Endodermal cell (in vitro differentiated cells): ENCODE measurements around the gene DHX58. TPM values are rescaled to one million over a fixed set of nuclear protein-coding genes. Genes with fewer than 3 reads are reported as not detected.

Source experiments
- DNase-seq: peaks from one replicate; pipeline ENCODE4 v3.0.0-alpha.2; 2017
- H3K27ac ChIP-seq: 2 replicates; pipeline ENCODE4 v1.5.1; 2013; ENCODE audit warnings: mild to moderate bottlenecking, low read depth, low read length, moderate library complexity
- H3K27me3 ChIP-seq: 2 replicates; pipeline ENCODE4 v1.6.1; 2013; ENCODE audit warnings: mild to moderate bottlenecking, low read length, moderate library complexity; ENCODE audit not compliant: insufficient read depth, control insufficient read depth, poor library complexity, severe bottlenecking
- H3K36me3 ChIP-seq: 2 replicates; pipeline ENCODE4 v1.7.0; 2013; ENCODE audit warnings: mild to moderate bottlenecking, low read length, moderate library complexity; ENCODE audit not compliant: control insufficient read depth, insufficient read depth
- H3K4me1 ChIP-seq: one replicate; pipeline ENCODE4 v1.7.0; 2013; ENCODE audit warnings: low read length; ENCODE audit not compliant: control insufficient read depth, insufficient read depth
- H3K4me3 ChIP-seq: 2 replicates; pipeline ENCODE4 v1.5.1; 2013; ENCODE audit warnings: mild to moderate bottlenecking, low read length, moderate library complexity
- H3K9ac ChIP-seq: 2 replicates; pipeline ENCODE4 v1.6.1; 2013; ENCODE audit warnings: mild to moderate bottlenecking, low read length, moderate library complexity; ENCODE audit not compliant: poor library complexity, severe bottlenecking; ENCODE audit errors: extremely low read depth
- H3K9me3 ChIP-seq: 2 replicates; pipeline ENCODE4 v1.6.1; 2013; ENCODE audit warnings: mild to moderate bottlenecking, low read length, moderate library complexity; ENCODE audit not compliant: control insufficient read depth
- H3K27ac Mint-ChIP-seq: 2 replicates; pipeline ENCODE4 v1.8.0; 2020; ENCODE audit warnings: mixed read lengths
- H3K27me3 Mint-ChIP-seq: 2 replicates; pipeline ENCODE4 v1.8.0; 2021; ENCODE audit warnings: mild to moderate bottlenecking, mixed read lengths; ENCODE audit not compliant: insufficient read depth
- H3K36me3 Mint-ChIP-seq: 2 replicates; pipeline ENCODE4 v1.8.0; 2020; ENCODE audit warnings: low read depth, mixed read lengths
- H3K4me1 Mint-ChIP-seq: 2 replicates; pipeline ENCODE4 v1.8.0; 2020; ENCODE audit warnings: mixed read lengths
- H3K4me3 Mint-ChIP-seq: 2 replicates; pipeline ENCODE4 v1.8.0; 2020; ENCODE audit warnings: mild to moderate bottlenecking, moderate library complexity, mixed read lengths
- H3K9me3 Mint-ChIP-seq: 2 replicates; pipeline ENCODE4 v1.8.0; 2020; ENCODE audit warnings: mild to moderate bottlenecking, mixed read lengths
- WGBS, 2 experiments: methylation state at CpG; one replicate each; pipeline versions ENCODE4 v1.1.5 to v1.1.7; 2013; ENCODE audit warnings: missing lambda C conversion rate in 2 of 2, mixed read lengths in 1 of 2; ENCODE audit not compliant: insufficient coverage in 1 of 2, insufficient read length in 1 of 2; 5-methylcytosine and 5-hydroxymethylcytosine counted together
- total RNA-seq, 2 donors: library from RNA; stranded (reverse); fragmentation: NEBNext Ultra II Directional in 1 of 2; extraction: Animal tissue kit (Norgen Biotek cat#: 25700) in 1 of 2; gene quantifications; 2 replicates in 1 of 2; 3 replicates in 1 of 2; pipeline ENCODE4 v1.2.1, GENCODE V29; 2021
- TF ChIP-seq, protein P1 (sequence below): fragments of 200-600 bp; sonication (generic); conservative IDR thresholded peaks from 2 replicates; pipeline ENCODE4 v1.5.0; 2021; ENCODE audit warnings: antibody characterized with exemption, mild to moderate bottlenecking

DHX58 gene
- total RNA-seq, 2 donors from 2014 or later, result 0.38 to 0.48 TPM

DNA sequence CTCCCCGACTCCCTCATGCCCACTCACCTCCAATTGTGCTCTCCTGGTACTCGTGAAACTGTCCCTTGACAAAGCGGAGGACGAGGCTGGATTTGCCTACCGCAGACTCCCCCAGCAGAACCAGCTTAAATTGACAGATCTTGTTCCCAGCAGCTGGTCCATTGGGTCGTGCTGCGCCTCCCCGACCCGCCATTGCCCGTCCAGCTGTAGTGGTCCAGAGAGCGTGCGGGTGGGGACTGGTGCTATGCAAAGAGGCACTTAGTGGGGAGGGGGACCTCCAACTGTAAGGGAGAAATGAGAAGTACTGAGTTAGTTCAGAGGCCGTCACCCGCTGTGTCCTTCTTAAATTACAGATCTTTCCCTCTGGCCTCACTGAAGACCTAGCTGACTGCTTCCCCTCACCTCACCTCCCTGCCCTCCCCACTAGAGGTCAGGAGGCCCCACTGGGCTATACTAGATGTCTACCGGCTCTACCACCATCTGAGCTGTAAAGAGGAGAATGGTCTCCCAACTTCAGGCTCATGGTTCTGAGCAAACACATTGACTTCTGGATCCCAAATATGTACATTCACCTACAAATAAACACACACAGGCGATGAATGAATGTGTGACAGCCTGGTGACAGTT is 17.9 kb upstream of the DHX58 start:
- no peaks in the 10 kb centered on the region for H3K27me3 ChIP-seq
- no peaks in the 10 kb centered on the region for H3K9me3 ChIP-seq
- H3K27ac Mint-ChIP-seq, result peak overlapping the region; percentile 59
- no peak overlapping the region for H3K9ac ChIP-seq
- TF ChIP-seq, protein P1, sequence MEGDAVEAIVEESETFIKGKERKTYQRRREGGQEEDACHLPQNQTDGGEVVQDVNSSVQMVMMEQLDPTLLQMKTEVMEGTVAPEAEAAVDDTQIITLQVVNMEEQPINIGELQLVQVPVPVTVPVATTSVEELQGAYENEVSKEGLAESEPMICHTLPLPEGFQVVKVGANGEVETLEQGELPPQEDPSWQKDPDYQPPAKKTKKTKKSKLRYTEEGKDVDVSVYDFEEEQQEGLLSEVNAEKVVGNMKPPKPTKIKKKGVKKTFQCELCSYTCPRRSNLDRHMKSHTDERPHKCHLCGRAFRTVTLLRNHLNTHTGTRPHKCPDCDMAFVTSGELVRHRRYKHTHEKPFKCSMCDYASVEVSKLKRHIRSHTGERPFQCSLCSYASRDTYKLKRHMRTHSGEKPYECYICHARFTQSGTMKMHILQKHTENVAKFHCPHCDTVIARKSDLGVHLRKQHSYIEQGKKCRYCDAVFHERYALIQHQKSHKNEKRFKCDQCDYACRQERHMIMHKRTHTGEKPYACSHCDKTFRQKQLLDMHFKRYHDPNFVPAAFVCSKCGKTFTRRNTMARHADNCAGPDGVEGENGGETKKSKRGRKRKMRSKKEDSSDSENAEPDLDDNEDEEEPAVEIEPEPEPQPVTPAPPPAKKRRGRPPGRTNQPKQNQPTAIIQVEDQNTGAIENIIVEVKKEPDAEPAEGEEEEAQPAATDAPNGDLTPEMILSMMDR, result peak; percentile 56
- peaks cover 78% of the 10 kb centered on the region for H3K36me3 ChIP-seq
- H3K4me1 ChIP-seq, result peaks cover 16% of the 10 kb centered on the region
- no peak overlapping the region for H3K4me3 Mint-ChIP-seq
- DNase-seq, result peak; percentile 66
- 96 to 97% methylated on average over 6 to 16 of the region's 16 CpGs for WGBS, 2 experiments
- peaks cover 54% of the 10 kb centered on the region for H3K36me3 Mint-ChIP-seq
- H3K4me1 Mint-ChIP-seq, result peaks cover 29% of the 10 kb centered on the region
- no peaks in the 10 kb centered on the region for H3K27me3 Mint-ChIP-seq
- H3K27ac ChIP-seq, result no peak overlapping the region
- no peak overlapping the region for H3K4me3 ChIP-seq
- H3K9me3 Mint-ChIP-seq, result no peaks in the 10 kb centered on the region

- WGBS, 2 experiments, result 83 to 94% methylated on average over 4 to 8 of the region's 8 CpGs
- Mint-ChIP-seq H3K4me1 (peaks cover 25% of the 10 kb centered on the region), H3K27me3 (no peaks in the 10 kb centered on the region), H3K36me3 (peaks cover 58% of the 10 kb centered on the region), H3K9me3 (no peaks in the 10 kb centered on the region), H3K27ac (no peak overlapping the region), H3K4me3 (no peak overlapping the region)
- no peak for DNase-seq
- TF ChIP-seq, protein P1, result no peak
- Histone ChIP-seq H3K36me3 (peaks cover 78% of the 10 kb centered on the region), H3K27ac (no peak overlapping the region), H3K9ac (no peak overlapping the region), H3K4me3 (no peak overlapping the region), H3K27me3 (no peaks in the 10 kb centered on the region), H3K4me1 (peaks cover 15% of the 10 kb centered on the region), H3K9me3 (no peaks in the 10 kb centered on the region)
These were observed 16.8 kb upstream of the DHX58 start for GRCh38 chr17:42129109-42129837.

GRCh38 chr17:42127414-42127813 is 14.9 kb upstream of the DHX58 start:
- Histone ChIP-seq H3K36me3 (peaks cover 68% of the 10 kb centered on the region), H3K4me3 (no peak overlapping the region), H3K27ac (no peak overlapping the region), H3K27me3 (no peaks in the 10 kb centered on the region), H3K4me1 (no peaks in the 10 kb centered on the region), H3K9ac (no peak overlapping the region), H3K9me3 (no peaks in the 10 kb centered on the region)
- Mint-ChIP-seq H3K4me1 (peaks cover 11% of the 10 kb centered on the region), H3K4me3 (no peak overlapping the region), H3K27me3 (no peaks in the 10 kb centered on the region), H3K36me3 (peaks cover 58% of the 10 kb centered on the region), H3K27ac (no peak overlapping the region), H3K9me3 (no peaks in the 10 kb centered on the region)
- WGBS, 2 experiments, result 83 to 91% methylated on average over 5 of the region's 6 CpGs
- TF ChIP-seq, protein P1, result no peak
- no peak for DNase-seq
